Upper lobe of left lung (tissue), 6 donors: ENCODE data around the gene RFX7. TPM values are rescaled to one million over a fixed set of nuclear protein-coding genes. Genes with fewer than 3 reads are reported as not detected.
"Not testable (repeated sequence)": the region's sequence is repeated elsewhere in the genome, so short reads cannot be mapped to it uniquely, and the experiment has no call there.

Experiments used
- ATAC-seq, 2 donors: fragments of 200-7000 bp; cut with Tn5 transposase; one replicate each; pipeline ENCODE4 v1.9.1; 2022; ENCODE audit warnings: mild to moderate bottlenecking in 2 of 2, moderate library complexity in 2 of 2; ENCODE audit not compliant: low FRiP score in 2 of 2
- DNase-seq, 2 donors: peaks; one replicate each; pipeline ENCODE4 v3.0.0-alpha.2; 2019 to 2020
- H3K27ac ChIP-seq, 4 donors: fragments of 200-600 bp; sonication (generic); one replicate each; pipeline ENCODE4 v1.5.1; 2016 to 2019
- H3K27me3 ChIP-seq, 4 donors: fragments of 200-600 bp; sonication (generic); one replicate each; pipeline ENCODE4 v1.5.1; 2017 to 2019
- H3K36me3 ChIP-seq, 4 donors: fragments of 200-600 bp; sonication (generic); one replicate each; pipeline ENCODE4 v1.5.1; 2016 to 2019
- H3K4me1 ChIP-seq, 4 donors: fragments of 200-600 bp; sonication (generic); one replicate each; pipeline ENCODE4 v1.5.1; 2018 to 2019
- H3K4me3 ChIP-seq, 4 donors: fragments of 200-600 bp; sonication (generic); one replicate each; pipeline ENCODE4 v1.5.1; 2017 to 2019; ENCODE audit warnings: mild to moderate bottlenecking in 2 of 4, moderate library complexity in 1 of 4
- H3K9me3 ChIP-seq, 4 donors: fragments of 200-600 bp; sonication (generic); one replicate each; pipeline ENCODE4 v1.5.1; 2018 to 2019
- CTCF ChIP-seq, 6 experiments: fragments of 450-650 bp in 4 of 6; fragments of 200-600 bp in 2 of 6; sonication (generic) in 2 of 6; IDR thresholded peaks; one replicate each; pipeline ENCODE4 v1.5.1; 2016 to 2019; ENCODE audit warnings: antibody characterized with exemption in 6 of 6
- EP300 ChIP-seq, 4 donors: sonication (generic); formaldehyde crosslinking; IDR thresholded peaks; one replicate each; pipeline ENCODE4 v1.5.1; 2017; ENCODE audit warnings: antibody characterized with exemption in 4 of 4, control low read depth in 2 of 4
- POLR2A ChIP-seq, 4 donors: fragments of 450-650 bp; IDR thresholded peaks; one replicate each; pipeline ENCODE4 v1.5.1; 2016 to 2017; ENCODE audit warnings: antibody characterized with exemption in 4 of 4, mild to moderate bottlenecking in 2 of 4
- POLR2AphosphoS5 ChIP-seq, 2 donors: sonication (generic); formaldehyde crosslinking; IDR thresholded peaks; one replicate each; pipeline ENCODE4 v1.5.1; 2017; ENCODE audit warnings: antibody characterized with exemption in 2 of 2
- WGBS, 2 donors: methylation state at CpG; one replicate each; pipeline ENCODE4 v1.1.5; 2017 to 2018; 5-methylcytosine and 5-hydroxymethylcytosine counted together
- total RNA-seq, 6 donors: library from RNA; depleted of rRNA in 4 of 6; stranded (reverse); fragments of >200 nt in 4 of 6; gene quantifications; one replicate each; pipeline versions ENCODE4 v1.1.0 to v1.2.1, GENCODE V29; 2016 to 2021
- donor health status: DM: no; HTN: no; CAD: no; lungs with moderate emphysema.
- donor health status: DM: no; HTN: yes; CAD: no; lungs with severe emphysema.

RFX7 gene
- total RNA-seq, 6 donors from 2014 or later, result 8.0 to 17.9 (median 12.5) TPM

GRCh38 chr15:56208185-56208584 is 35.5 kb downstream of the RFX7 start:
- DNase-seq (no peak), ATAC-seq (no peak)
- Histone ChIP-seq H3K27me3 (no peaks in the 10 kb centered on the region), H3K27ac (no peak overlapping the region), H3K9me3 (no peaks in the 10 kb centered on the region), H3K4me3 (no peak overlapping the region), H3K36me3 (no peaks in the 10 kb centered on the region), H3K4me1 (peaks cover 0 to 21% (median 9%) of the 10 kb centered on the region in 4 donors)
- WGBS, 2 donors, result 71 to 82% methylated on average over 2 of the region's 2 CpGs
- no peak for TF ChIP-seq POLR2AphosphoS5 (IDR thresholded peaks at IDR 0.05)
- no peak for TF ChIP-seq CTCF (IDR thresholded peaks at IDR 0.05)
- TF ChIP-seq POLR2A (IDR thresholded peaks at IDR 0.05), result no peak
- TF ChIP-seq EP300 (IDR thresholded peaks at IDR 0.05), result no peak

GRCh38 chr15:56207711-56208110 is 36.0 kb downstream of the RFX7 start:
- Histone ChIP-seq H3K4me3 (no peak overlapping the region), H3K27me3 (no peaks in the 10 kb centered on the region), H3K9me3 (no peaks in the 10 kb centered on the region), H3K4me1 (peaks cover 0 to 21% (median 9%) of the 10 kb centered on the region in 4 donors), H3K36me3 (no peaks in the 10 kb centered on the region), H3K27ac (no peak overlapping the region)
- DNase-seq, result no peak
- 47 to 74% methylated on average over 1 of the region's 1 CpG for WGBS, 2 donors
- ATAC-seq, result no peak
- TF ChIP-seq CTCF (IDR thresholded peaks at IDR 0.05), result no peak
- TF ChIP-seq POLR2A (IDR thresholded peaks at IDR 0.05), result no peak
- no peak for TF ChIP-seq POLR2AphosphoS5 (IDR thresholded peaks at IDR 0.05)
- no peak for TF ChIP-seq EP300 (IDR thresholded peaks at IDR 0.05)

- Histone ChIP-seq H3K4me1 (peaks cover 0 to 21% (median 9%) of the 10 kb centered on the region in 4 donors), H3K36me3 (no peaks in the 10 kb centered on the region), H3K9me3 (no peaks in the 10 kb centered on the region), H3K27me3 (no peaks in the 10 kb centered on the region), H3K4me3 (no peak overlapping the region), H3K27ac (no peak overlapping the region)
- DNase-seq, result no peak
- TF ChIP-seq POLR2A (IDR thresholded peaks at IDR 0.05), result no peak
- no peak for TF ChIP-seq EP300 (IDR thresholded peaks at IDR 0.05)
- TF ChIP-seq POLR2AphosphoS5 (IDR thresholded peaks at IDR 0.05), result no peak
- no peak for TF ChIP-seq CTCF (IDR thresholded peaks at IDR 0.05)
- no peak for ATAC-seq
Observed at GRCh38 chr15:56207092-56207491, 36.6 kb downstream of the RFX7 start.

GRCh38 chr15:56205061-56205876 is 38.4 kb downstream of the RFX7 start:
- Histone ChIP-seq H3K4me3 (no peak overlapping the region), H3K4me1 (peaks cover 0 to 21% (median 9%) of the 10 kb centered on the region in 4 donors), H3K36me3 (no peaks in the 10 kb centered on the region), H3K27ac (no peak overlapping the region), H3K9me3 (no peaks in the 10 kb centered on the region), H3K27me3 (no peaks in the 10 kb centered on the region)
- DNase-seq, result no peak
- no peak for ATAC-seq
- TF ChIP-seq EP300 (IDR thresholded peaks at IDR 0.05) (no peak), POLR2AphosphoS5 (IDR thresholded peaks at IDR 0.05) (no peak), POLR2A (IDR thresholded peaks at IDR 0.05) (no peak), CTCF (IDR thresholded peaks at IDR 0.05) (no peak)

- ATAC-seq, DNase-seq, H3K27ac ChIP-seq, H3K27me3 ChIP-seq, H3K4me3 ChIP-seq, H3K36me3 ChIP-seq, H3K9me3 ChIP-seq: not testable (repeated sequence)
- H3K4me1 ChIP-seq, result peaks cover 0 to 25% (median 5%) of the 10 kb centered on the region in 4 donors
- WGBS, 2 donors, result 74 to 80% methylated on average over 4 of the region's 4 CpGs
Observed at GRCh38 chr15:56203312-56203922, 40.3 kb downstream of the RFX7 start.
